Esophagus squamous epithelium (tissue), 4 donors: ENCODE data around the gene DEAF1.

Experiments
- POLR2A ChIP-seq, 4 donors: fragments of 450-650 bp; IDR thresholded peaks; one replicate each; pipeline ENCODE4 v1.6.1; 2017; ENCODE audit warnings: antibody characterized with exemption in 4 of 4, mild to moderate bottlenecking in 4 of 4, moderate library complexity in 3 of 4
- TF ChIP-seq, protein P1 (sequence below), 6 experiments: fragments of 450-650 bp in 4 of 6; fragments of 200-600 bp in 2 of 6; sonication (generic) in 2 of 6; IDR thresholded peaks; one replicate each; pipeline ENCODE4 v1.5.1; 2016 to 2019; ENCODE audit warnings: antibody characterized with exemption in 6 of 6, mild to moderate bottlenecking in 4 of 6, moderate library complexity in 4 of 6

DNA sequence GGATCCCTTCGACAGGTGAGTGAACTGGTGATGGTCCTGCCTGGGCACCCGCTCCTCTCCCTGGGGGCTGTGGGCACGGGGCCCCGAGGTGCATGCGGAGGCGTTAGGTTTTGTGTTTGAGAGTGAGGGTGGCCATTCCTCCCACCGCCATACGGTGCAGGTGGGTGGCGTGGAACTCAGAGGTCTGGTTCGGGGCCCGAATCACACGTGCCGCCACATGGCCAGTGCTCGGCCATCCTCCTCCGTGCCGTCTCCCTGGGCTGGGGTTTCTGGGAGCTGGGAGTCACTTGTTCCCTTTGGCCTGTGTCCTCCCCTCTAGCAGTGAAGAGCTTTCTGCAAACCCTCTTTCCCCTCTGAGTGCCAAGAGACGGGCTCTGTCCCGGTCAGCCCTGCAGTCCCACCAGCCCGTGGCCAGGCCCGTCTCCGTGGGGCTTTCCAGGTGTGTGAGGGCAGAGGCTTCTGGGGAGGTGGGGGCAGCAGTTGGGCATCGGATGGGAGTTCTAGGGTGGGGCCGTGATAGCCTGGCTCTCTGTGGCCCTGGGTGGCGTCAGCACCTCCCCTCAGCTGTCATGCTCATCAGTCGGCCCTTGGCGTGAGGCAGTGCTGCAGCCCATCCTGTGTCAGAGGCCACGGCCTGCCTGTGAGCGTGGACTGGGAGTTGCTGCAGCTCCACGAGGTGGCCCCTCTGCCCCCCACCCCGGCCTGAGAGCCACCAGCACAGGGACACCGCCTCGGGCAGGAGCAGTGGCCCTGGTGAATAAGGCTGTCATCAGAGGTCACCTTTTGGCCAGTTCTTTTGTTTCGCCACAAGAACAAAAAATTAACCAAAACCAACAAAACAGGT lies 89.5 kb downstream of the DEAF1 start:
- TF ChIP-seq, protein P1, sequence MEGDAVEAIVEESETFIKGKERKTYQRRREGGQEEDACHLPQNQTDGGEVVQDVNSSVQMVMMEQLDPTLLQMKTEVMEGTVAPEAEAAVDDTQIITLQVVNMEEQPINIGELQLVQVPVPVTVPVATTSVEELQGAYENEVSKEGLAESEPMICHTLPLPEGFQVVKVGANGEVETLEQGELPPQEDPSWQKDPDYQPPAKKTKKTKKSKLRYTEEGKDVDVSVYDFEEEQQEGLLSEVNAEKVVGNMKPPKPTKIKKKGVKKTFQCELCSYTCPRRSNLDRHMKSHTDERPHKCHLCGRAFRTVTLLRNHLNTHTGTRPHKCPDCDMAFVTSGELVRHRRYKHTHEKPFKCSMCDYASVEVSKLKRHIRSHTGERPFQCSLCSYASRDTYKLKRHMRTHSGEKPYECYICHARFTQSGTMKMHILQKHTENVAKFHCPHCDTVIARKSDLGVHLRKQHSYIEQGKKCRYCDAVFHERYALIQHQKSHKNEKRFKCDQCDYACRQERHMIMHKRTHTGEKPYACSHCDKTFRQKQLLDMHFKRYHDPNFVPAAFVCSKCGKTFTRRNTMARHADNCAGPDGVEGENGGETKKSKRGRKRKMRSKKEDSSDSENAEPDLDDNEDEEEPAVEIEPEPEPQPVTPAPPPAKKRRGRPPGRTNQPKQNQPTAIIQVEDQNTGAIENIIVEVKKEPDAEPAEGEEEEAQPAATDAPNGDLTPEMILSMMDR (IDR thresholded peaks at IDR 0.05), result no peak
- no peak for TF ChIP-seq POLR2A (IDR thresholded peaks at IDR 0.05)
